Liver (tissue), 9 donors: ENCODE measurements around the gene RAB15. TPM values are rescaled to one million over a fixed set of nuclear protein-coding genes. Genes with fewer than 3 reads are reported as not detected.

Experiments
- DNase-seq: peaks from one replicate; pipeline ENCODE4 v3.0.0-alpha.2; 2017; ENCODE audit warnings: low spot score
- H3K27ac ChIP-seq, 2 donors: one replicate each; pipeline ENCODE4 v1.7.0; 2013; ENCODE audit warnings: inconsistent platforms in 2 of 2, low read length in 2 of 2, control low read depth in 1 of 2, low read depth in 1 of 2, mild to moderate bottlenecking in 1 of 2
- H3K27me3 ChIP-seq, 4 donors: one replicate each; pipeline versions ENCODE4 v1.6.1 to v1.7.0; 2013; ENCODE audit warnings: low read length in 3 of 4, inconsistent platforms in 1 of 4, mild to moderate bottlenecking in 1 of 4, moderate library complexity in 1 of 4; ENCODE audit not compliant: control insufficient read depth in 4 of 4, insufficient read depth in 4 of 4
- H3K36me3 ChIP-seq, 4 donors: one replicate each; pipeline versions ENCODE4 v1.6.1 to v1.7.0; 2013; ENCODE audit warnings: low read length in 3 of 4, mild to moderate bottlenecking in 3 of 4, low read depth in 1 of 4, moderate library complexity in 1 of 4; ENCODE audit not compliant: control insufficient read depth in 4 of 4, insufficient read depth in 3 of 4
- H3K4me1 ChIP-seq, 4 donors: one replicate each; pipeline versions ENCODE4 v1.6.1 to v1.7.0; 2013; ENCODE audit warnings: low read length in 3 of 4, mild to moderate bottlenecking in 3 of 4, moderate library complexity in 1 of 4; ENCODE audit not compliant: control insufficient read depth in 4 of 4, insufficient read depth in 4 of 4
- H3K4me3 ChIP-seq, 3 donors: one replicate each; pipeline versions ENCODE4 v1.6.1 to v1.7.0; 2013; ENCODE audit warnings: low read length in 3 of 3, control low read depth in 1 of 3, low read depth in 1 of 3, mild to moderate bottlenecking in 1 of 3
- H3K9ac ChIP-seq, 2 donors: one replicate each; pipeline ENCODE4 v1.7.0; 2013; ENCODE audit warnings: low read length in 2 of 2, mild to moderate bottlenecking in 2 of 2, moderate library complexity in 2 of 2, control low read depth in 1 of 2, low read depth in 1 of 2
- H3K9me3 ChIP-seq, 4 donors: one replicate each; pipeline versions ENCODE4 v1.6.1 to v1.7.0; 2013; ENCODE audit warnings: low read length in 3 of 4; ENCODE audit not compliant: control insufficient read depth in 4 of 4
- EGR1 ChIP-seq, 2 donors: IDR thresholded peaks; 2 replicates each; pipeline ENCODE4 v1.6.1; 2016 to 2018; ENCODE audit warnings: antibody characterized with exemption in 2 of 2, low read depth in 2 of 2
- FOXA1 ChIP-seq: IDR thresholded peaks from 2 replicates; pipeline ENCODE4 v1.6.1; 2016; ENCODE audit warnings: antibody characterized with exemption
- FOXA2 ChIP-seq: IDR thresholded peaks from 2 replicates; pipeline ENCODE4 v1.6.1; 2016; ENCODE audit warnings: antibody characterized with exemption
- GABPA ChIP-seq, 2 donors: IDR thresholded peaks in 1 of 2; conservative IDR thresholded peaks in 1 of 2; 2 replicates each; pipeline ENCODE4 v1.6.1; 2016; ENCODE audit warnings: antibody characterized with exemption in 2 of 2, mild to moderate bottlenecking in 1 of 2, moderate library complexity in 1 of 2
- HNF4A ChIP-seq, 2 donors: conservative IDR thresholded peaks; 2 replicates each; pipeline ENCODE4 v1.6.1; 2016; ENCODE audit warnings: antibody characterized with exemption in 2 of 2, mild to moderate bottlenecking in 2 of 2
- HNF4G ChIP-seq: IDR thresholded peaks from 2 replicates; pipeline ENCODE4 v1.6.1; 2016; ENCODE audit warnings: antibody characterized with exemption
- JUND ChIP-seq, 2 donors: IDR thresholded peaks; 2 replicates each; pipeline ENCODE4 v1.6.1; 2016; ENCODE audit warnings: antibody characterized with exemption in 2 of 2
- NR2F2 ChIP-seq: IDR thresholded peaks from 2 replicates; pipeline ENCODE4 v1.6.1; 2016; ENCODE audit warnings: antibody characterized with exemption
- RAD21 ChIP-seq, 2 donors: IDR thresholded peaks; 2 replicates each; pipeline ENCODE4 v1.6.1; 2016; ENCODE audit warnings: antibody characterized with exemption in 2 of 2, mild to moderate bottlenecking in 2 of 2
- RXRA ChIP-seq, 2 donors: IDR thresholded peaks; 2 replicates each; pipeline ENCODE4 v1.6.1; 2017 to 2018; ENCODE audit warnings: antibody characterized with exemption in 2 of 2, mild to moderate bottlenecking in 1 of 2
- SP1 ChIP-seq: IDR thresholded peaks from 2 replicates; pipeline ENCODE4 v1.6.1; 2018; ENCODE audit warnings: antibody characterized with exemption, mild to moderate bottlenecking
- TAF1 ChIP-seq: conservative IDR thresholded peaks from 2 replicates; pipeline ENCODE4 v1.6.1; 2016; ENCODE audit warnings: antibody characterized with exemption, mild to moderate bottlenecking
- YY1 ChIP-seq: IDR thresholded peaks from 2 replicates; pipeline ENCODE4 v1.6.1; 2016; ENCODE audit warnings: antibody characterized with exemption, mild to moderate bottlenecking
- WGBS: extraction: QIAGEN DNeasy Blood & Tissue Kit; methylation state at CpG from one replicate; pipeline ENCODE4 v1.1.7; 2013; 5-methylcytosine and 5-hydroxymethylcytosine counted together
- polyA plus RNA-seq, 2 donors: library from polyadenylated mRNA; stranded (reverse) in 1 of 2; unstranded in 1 of 2; fragments of 200-250 nt in 1 of 2; fragments of >200 nt in 1 of 2; fragmentation: Nextera tagmentation in 1 of 2; extraction: Ambion mirVana in 1 of 2; gene quantifications; one replicate each; pipeline versions ENCODE4 v1.2.1 to v1.2.3, GENCODE V29; 2013 to 2015
- total RNA-seq, 2 donors: library from RNA; depleted of rRNA; stranded (reverse); fragments of >200 nt; gene quantifications; one replicate each; pipeline ENCODE4 v1.2.3, GENCODE V29; 2014
- TF ChIP-seq, protein P1 (sequence below): IDR thresholded peaks from 2 replicates; pipeline ENCODE4 v1.6.1; 2016; ENCODE audit warnings: antibody characterized with exemption
- TF ChIP-seq, protein P2 (sequence below): IDR thresholded peaks from 2 replicates; pipeline ENCODE4 v1.6.1; 2016; ENCODE audit warnings: antibody characterized with exemption
- TF ChIP-seq, protein P3 (sequence below): IDR thresholded peaks from 2 replicates; pipeline ENCODE4 v1.6.1; 2016; ENCODE audit warnings: antibody characterized with exemption, mild to moderate bottlenecking
- TF ChIP-seq, protein P4 (sequence below): IDR thresholded peaks from 2 replicates; pipeline ENCODE4 v1.6.1; 2016; ENCODE audit warnings: antibody characterized with exemption
- TF ChIP-seq, protein P5 (sequence below): fragments of 150-350 bp; IDR thresholded peaks from 2 replicates; pipeline ENCODE4 v1.5.1; 2017; ENCODE audit warnings: improper control_type of control experiment, low read depth, low read length; ENCODE audit not compliant: missing input control
- donor health status: healthy.
- donor health status: healthy.
- donor health status: healthy.
- donor health status: healthy.
- donor health status: healthy.

RAB15 gene
- total and polyA plus RNA-seq, 4 donors, result 5.5 to 18.0 (median 11.1) TPM

DNA sequence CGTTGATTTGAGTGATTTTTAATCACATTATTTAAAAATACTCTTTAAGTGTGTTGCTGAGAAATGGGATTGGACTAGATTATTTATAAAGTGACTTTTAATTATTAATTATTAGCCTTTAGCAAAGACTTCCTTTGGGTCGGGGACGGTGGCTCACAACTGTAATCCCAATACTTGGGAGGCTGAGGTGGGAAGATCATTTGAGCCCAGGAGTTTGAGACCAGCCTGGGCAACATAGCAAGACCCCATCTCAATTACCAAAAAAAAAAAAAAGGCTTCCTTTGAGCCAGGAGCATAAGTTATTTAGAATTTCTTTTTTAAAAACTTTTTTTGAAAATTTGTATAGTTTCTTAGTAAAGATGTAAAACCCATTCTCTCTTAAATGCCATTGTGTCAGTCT, 49.1 kb downstream of the RAB15 start:
- no peak overlapping the region for H3K9ac ChIP-seq
- peaks cover 0 to 8% (median 7%) of the 10 kb centered on the region in 4 donors for H3K4me1 ChIP-seq
- no peak overlapping the region for H3K27ac ChIP-seq
- H3K36me3 ChIP-seq, result peaks cover 3 to 22% (median 13%) of the 10 kb centered on the region in 4 donors
- no peaks in the 10 kb centered on the region for H3K27me3 ChIP-seq
- no peaks in the 10 kb centered on the region for H3K9me3 ChIP-seq
- DNase-seq, result no peak
- no peak for TF ChIP-seq FOXA1
- TF ChIP-seq GABPA (IDR thresholded peaks at IDR 0.05 in 1 of 2, conservative IDR thresholded peaks at IDR 0.05 in 1 of 2), result no peak
- TF ChIP-seq, protein P1, sequence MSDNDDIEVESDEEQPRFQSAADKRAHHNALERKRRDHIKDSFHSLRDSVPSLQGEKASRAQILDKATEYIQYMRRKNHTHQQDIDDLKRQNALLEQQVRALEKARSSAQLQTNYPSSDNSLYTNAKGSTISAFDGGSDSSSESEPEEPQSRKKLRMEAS, result no peak
- no peak for TF ChIP-seq TAF1
- TF ChIP-seq, protein P2, sequence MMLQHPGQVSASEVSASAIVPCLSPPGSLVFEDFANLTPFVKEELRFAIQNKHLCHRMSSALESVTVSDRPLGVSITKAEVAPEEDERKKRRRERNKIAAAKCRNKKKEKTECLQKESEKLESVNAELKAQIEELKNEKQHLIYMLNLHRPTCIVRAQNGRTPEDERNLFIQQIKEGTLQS, result no peak
- TF ChIP-seq, protein P3, sequence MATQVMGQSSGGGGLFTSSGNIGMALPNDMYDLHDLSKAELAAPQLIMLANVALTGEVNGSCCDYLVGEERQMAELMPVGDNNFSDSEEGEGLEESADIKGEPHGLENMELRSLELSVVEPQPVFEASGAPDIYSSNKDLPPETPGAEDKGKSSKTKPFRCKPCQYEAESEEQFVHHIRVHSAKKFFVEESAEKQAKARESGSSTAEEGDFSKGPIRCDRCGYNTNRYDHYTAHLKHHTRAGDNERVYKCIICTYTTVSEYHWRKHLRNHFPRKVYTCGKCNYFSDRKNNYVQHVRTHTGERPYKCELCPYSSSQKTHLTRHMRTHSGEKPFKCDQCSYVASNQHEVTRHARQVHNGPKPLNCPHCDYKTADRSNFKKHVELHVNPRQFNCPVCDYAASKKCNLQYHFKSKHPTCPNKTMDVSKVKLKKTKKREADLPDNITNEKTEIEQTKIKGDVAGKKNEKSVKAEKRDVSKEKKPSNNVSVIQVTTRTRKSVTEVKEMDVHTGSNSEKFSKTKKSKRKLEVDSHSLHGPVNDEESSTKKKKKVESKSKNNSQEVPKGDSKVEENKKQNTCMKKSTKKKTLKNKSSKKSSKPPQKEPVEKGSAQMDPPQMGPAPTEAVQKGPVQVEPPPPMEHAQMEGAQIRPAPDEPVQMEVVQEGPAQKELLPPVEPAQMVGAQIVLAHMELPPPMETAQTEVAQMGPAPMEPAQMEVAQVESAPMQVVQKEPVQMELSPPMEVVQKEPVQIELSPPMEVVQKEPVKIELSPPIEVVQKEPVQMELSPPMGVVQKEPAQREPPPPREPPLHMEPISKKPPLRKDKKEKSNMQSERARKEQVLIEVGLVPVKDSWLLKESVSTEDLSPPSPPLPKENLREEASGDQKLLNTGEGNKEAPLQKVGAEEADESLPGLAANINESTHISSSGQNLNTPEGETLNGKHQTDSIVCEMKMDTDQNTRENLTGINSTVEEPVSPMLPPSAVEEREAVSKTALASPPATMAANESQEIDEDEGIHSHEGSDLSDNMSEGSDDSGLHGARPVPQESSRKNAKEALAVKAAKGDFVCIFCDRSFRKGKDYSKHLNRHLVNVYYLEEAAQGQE, result no peak
- no peak for TF ChIP-seq RXRA (IDR thresholded peaks at IDR 0.05)
- TF ChIP-seq, protein P4, sequence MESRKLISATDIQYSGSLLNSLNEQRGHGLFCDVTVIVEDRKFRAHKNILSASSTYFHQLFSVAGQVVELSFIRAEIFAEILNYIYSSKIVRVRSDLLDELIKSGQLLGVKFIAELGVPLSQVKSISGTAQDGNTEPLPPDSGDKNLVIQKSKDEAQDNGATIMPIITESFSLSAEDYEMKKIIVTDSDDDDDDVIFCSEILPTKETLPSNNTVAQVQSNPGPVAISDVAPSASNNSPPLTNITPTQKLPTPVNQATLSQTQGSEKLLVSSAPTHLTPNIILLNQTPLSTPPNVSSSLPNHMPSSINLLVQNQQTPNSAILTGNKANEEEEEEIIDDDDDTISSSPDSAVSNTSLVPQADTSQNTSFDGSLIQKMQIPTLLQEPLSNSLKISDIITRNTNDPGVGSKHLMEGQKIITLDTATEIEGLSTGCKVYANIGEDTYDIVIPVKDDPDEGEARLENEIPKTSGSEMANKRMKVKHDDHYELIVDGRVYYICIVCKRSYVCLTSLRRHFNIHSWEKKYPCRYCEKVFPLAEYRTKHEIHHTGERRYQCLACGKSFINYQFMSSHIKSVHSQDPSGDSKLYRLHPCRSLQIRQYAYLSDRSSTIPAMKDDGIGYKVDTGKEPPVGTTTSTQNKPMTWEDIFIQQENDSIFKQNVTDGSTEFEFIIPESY, result no peak
- no peak for TF ChIP-seq HNF4A (conservative IDR thresholded peaks at IDR 0.05)
- no peak for TF ChIP-seq FOXA2
- no peak for TF ChIP-seq SP1
- TF ChIP-seq HNF4G, result no peak
- no peak for TF ChIP-seq NR2F2
- no peak for TF ChIP-seq RAD21 (IDR thresholded peaks at IDR 0.05)
- no peak for TF ChIP-seq YY1
- no peak for TF ChIP-seq JUND (IDR thresholded peaks at IDR 0.05)
- no peak for TF ChIP-seq EGR1 (IDR thresholded peaks at IDR 0.05; ENCODE audit: low read depth in 2 of 2)
- TF ChIP-seq, protein P5, sequence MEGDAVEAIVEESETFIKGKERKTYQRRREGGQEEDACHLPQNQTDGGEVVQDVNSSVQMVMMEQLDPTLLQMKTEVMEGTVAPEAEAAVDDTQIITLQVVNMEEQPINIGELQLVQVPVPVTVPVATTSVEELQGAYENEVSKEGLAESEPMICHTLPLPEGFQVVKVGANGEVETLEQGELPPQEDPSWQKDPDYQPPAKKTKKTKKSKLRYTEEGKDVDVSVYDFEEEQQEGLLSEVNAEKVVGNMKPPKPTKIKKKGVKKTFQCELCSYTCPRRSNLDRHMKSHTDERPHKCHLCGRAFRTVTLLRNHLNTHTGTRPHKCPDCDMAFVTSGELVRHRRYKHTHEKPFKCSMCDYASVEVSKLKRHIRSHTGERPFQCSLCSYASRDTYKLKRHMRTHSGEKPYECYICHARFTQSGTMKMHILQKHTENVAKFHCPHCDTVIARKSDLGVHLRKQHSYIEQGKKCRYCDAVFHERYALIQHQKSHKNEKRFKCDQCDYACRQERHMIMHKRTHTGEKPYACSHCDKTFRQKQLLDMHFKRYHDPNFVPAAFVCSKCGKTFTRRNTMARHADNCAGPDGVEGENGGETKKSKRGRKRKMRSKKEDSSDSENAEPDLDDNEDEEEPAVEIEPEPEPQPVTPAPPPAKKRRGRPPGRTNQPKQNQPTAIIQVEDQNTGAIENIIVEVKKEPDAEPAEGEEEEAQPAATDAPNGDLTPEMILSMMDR, result no peak
- 93% methylated on average over 3 of the region's 3 CpGs for WGBS
- H3K4me3 ChIP-seq, result no peak overlapping the region
